ENCODE measurements around the gene RALGAPA2.

Gene RALGAPA2

DNA sequence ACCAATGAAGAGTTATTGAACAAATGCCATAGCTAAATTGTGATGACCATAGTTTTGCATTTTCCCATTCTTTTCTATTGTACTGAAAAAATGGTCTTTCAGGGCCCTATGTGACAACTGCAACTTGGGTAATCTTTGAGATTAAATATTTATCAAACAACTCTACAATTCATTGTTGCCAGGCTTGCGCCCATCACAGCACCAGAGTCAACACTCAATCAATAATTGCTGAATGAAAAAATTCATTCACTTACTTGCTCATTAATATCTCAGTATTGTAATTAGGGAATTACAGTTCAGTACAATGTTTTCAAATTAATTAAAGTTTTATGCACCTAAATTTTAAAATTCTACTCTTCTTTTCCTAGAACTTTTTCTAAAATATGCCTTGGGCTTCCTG is 7.7 kb upstream of the RALGAPA2 start:
- DNase-seq: no peak

DNA sequence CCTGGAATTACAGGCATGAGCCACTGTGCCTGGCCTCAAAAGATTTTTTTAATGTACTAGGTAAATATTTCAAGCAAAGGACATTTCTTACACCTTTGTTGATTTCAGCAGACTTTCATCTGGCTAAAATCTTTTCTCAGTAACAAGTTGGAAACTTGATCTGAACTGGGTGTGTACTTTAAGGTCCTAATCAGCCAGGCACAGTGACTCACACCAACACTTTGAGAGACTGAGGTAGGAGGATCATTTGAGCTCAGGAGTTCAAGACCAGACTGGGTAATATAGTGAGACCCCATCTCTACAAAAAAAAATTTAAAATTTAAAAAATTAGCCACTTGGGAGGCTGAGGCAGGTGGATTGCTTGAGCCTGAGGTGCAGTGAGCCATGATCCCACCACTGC is 7.0 kb upstream of the RALGAPA2 start:
- DNase-seq: no peak

GRCh38 chr20:20713244-20713765 is 861 bp upstream of the RALGAPA2 start:
- no peak for DNase-seq

DNA sequence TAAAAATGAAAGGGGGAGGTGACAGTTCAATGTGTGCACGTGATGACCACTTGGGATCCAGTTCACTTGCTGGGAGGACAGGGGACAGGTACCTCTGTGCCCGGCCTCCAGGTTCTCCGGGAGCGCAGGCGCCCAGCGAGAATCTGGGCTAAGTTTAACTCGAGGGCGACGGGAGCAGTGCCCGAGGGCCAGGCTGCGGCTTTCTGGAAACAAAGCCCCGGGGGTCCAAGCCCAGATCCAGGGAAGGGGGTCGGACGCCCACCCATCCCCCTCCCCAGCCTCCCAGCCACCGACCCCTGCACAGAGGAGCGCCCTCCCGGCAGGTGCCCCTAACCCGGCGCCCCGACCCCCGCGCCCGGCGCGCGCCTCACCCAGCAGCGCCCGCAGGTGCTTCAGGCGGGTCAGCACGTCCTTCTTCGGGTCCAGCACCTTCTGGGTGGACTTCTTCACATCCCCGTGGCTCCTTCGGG is 405 bp downstream of the RALGAPA2 start:
- DNase-seq: no peak

- no peak for DNase-seq
Measured at GRCh38 chr20:20711413-20711812, 1.0 kb downstream of the RALGAPA2 start.

DNA sequence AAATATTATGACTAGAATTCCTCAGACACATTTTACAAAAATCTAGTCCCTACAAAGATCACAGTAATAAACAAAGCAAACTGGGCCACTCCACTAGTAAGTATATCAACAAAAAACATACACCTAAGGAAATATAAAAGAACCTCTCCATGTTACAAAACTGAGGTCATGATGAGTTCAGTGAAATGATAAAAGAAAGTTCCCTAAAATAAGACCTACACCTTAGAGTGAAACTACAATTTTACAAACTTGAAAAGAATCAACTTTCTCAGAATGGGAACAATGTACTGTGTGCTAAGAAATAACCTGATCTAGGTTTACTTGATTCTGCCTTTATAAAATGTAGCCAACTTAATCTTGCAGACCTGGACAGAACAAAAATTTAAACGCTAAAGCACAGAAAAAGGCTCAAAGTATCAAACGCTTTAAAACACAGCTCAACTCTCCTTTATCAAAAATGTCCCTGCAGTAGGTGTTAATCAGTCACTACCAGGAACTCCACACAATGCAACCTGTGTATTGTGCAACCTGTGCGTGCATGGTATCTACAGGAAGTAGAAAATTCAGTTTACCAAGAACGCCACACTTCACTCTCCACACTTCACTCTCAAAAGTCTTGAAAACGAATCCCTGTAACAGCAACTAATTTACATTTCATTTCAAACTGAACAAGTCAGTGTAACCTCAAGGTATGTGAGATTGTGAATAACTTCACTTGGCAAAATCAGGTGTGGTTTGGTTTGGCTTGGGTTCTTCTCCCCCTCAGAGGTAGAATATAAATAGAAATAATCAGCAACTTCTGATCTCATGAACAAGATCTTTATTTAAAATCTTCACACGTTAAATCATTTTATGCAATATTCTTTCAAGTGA is 1.8 kb downstream of the RALGAPA2 start:
- DNase-seq: no peak

GRCh38 chr20:20709887-20710286 is 2.6 kb downstream of the RALGAPA2 start:
- DNase-seq: no peak

DNA sequence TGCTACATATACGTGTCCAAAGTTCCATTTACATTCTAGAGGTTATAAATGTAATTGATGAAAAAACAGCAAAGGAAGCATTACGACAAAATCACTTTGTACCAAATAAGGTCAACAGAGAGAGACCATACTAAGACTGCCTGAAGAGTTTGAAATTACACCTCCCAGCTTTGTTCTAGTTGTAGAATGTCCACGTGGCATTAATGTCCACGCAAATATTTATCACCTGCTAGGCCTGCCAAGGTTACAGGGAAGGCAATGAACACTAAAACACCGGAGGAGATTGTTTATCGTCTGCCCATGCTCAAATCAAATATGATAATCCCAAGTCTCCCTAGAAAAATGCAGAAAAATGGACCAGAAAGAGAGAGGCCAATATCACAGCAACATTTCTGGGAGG is 6.2 kb downstream of the RALGAPA2 start:
- no peak for DNase-seq

GRCh38 chr20:20702330-20703245 is 9.9 kb downstream of the RALGAPA2 start:
- no peak for DNase-seq

DNA sequence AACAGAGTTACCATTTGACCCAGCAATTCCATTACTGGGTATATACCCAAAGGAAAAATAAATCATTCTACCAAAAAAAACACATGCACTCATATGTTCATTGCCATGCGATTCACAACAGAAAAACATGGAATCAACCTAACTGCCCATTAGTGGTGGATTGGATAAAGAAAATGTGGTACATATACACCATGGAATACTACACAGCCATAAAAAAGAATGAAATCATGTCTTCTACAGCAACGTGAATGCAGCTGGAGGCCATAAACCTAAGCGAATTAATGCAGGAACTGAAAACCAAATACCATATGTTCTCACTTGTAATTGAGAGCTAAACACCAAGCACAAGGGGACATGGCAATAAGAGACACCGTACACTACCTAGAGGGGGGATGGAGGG is 12.5 kb downstream of the RALGAPA2 start:
- no peak for DNase-seq

DNA sequence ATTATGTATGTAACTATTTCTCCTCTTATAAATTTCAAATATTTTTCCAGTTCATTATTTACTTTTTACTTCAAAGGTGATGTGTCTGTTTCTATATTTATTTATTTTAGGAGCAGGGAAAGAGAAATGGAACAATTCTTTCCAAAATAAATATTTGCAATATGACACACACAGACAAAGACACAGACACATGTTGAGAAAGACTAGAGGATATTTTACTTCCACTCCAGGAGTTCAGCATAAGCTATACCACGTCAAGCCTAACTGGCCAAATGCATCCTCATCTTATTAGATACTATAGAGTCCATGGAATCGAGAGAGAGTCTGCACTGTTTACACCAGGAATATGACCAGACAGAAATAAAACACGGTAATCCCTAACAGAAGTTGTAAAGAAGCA is 13.3 kb downstream of the RALGAPA2 start:
- DNase-seq: no peak

DNA sequence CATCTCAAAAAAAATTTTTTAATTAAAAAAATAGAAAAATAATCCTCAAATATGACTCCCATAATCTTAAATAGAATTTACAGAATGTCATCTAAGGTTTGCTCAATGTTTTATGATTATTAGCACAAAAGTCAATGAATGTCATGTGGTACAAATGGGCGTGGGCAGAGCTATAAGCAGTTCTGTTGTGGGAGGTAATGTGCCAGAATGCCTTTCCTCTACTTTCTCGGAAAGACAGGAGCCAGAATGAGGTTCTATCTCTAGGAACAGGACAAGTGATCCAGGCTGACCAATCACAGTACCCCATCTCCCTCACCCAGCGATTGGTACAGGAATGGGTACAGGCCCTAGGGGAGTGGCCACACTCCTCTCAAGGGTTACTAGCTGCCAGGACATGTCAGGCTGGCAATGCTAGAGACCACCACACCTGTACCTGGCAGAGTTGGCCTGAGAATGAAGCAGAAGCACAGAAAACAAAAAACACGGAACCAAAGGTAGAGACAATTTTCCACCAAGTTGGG is 15.1 kb downstream of the RALGAPA2 start:
- DNase-seq: no peak

GRCh38 chr20:20695250-20695816 is 17.1 kb downstream of the RALGAPA2 start:
- no peak for DNase-seq

DNA sequence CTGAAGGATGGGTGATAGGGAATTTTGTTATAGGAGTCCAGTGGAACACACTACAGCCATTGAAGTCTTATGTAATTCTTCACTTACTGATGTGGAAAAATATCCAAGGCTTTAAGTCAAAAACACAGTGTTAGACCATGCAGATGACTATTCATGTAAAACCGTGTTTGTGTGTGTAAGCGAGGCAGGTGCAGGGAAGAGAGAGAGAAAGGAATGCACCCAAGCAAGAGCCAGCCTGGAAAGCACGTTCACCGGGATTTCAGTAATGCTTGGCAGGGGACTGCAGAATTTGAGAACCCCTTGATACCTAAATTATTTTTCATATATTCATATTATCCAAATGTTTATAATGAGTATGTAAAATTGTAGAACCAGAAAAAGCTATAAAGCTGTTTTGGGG is 17.9 kb downstream of the RALGAPA2 start:
- no peak for DNase-seq

GRCh38 chr20:20692587-20692986 is 19.9 kb downstream of the RALGAPA2 start:
- DNase-seq: no peak

GRCh38 chr20:20691477-20692235 is 20.8 kb downstream of the RALGAPA2 start:
- DNase-seq: no peak

GRCh38 chr20:20690676-20691476 is 21.6 kb downstream of the RALGAPA2 start:
- DNase-seq: no peak

DNA sequence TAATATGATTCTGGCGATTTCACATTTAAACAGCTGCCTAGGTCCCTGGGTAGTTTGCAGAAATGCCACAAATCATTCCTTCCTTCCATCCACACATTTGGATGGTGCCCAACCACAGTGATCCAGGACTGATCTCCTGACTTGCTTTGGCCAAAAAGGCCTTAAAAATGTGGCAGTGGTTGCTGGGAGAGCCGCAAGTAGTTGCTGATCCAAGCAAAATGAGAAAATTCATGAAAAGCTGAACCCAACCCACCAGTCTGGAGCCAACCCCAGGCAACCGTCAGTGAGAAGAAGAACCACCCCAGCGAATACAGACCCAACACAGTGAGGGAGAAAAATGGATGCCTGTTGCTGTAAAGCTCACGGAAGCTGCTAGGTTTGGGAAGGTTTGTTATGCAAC is 25.1 kb downstream of the RALGAPA2 start:
- DNase-seq: no peak

DNA sequence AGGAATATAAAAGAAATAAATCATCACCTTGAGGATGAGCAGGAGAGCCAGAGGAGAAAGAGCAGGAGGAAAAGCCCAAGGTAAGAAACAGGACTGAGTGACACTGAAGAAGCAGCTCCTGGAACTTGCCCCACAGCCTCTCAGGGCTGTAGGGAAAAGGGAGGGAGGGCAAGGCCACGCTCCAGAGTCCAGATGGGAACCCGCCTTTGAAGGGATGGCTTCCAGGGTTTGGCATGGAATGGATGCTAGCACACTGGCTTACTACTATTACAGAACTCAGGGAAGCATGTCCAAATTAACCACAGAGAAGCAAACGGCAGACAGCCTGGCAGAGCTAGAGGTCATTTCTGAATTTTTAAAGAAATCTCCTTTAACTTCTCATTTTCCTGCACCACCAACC is 26.8 kb downstream of the RALGAPA2 start:
- DNase-seq: no peak

DNA sequence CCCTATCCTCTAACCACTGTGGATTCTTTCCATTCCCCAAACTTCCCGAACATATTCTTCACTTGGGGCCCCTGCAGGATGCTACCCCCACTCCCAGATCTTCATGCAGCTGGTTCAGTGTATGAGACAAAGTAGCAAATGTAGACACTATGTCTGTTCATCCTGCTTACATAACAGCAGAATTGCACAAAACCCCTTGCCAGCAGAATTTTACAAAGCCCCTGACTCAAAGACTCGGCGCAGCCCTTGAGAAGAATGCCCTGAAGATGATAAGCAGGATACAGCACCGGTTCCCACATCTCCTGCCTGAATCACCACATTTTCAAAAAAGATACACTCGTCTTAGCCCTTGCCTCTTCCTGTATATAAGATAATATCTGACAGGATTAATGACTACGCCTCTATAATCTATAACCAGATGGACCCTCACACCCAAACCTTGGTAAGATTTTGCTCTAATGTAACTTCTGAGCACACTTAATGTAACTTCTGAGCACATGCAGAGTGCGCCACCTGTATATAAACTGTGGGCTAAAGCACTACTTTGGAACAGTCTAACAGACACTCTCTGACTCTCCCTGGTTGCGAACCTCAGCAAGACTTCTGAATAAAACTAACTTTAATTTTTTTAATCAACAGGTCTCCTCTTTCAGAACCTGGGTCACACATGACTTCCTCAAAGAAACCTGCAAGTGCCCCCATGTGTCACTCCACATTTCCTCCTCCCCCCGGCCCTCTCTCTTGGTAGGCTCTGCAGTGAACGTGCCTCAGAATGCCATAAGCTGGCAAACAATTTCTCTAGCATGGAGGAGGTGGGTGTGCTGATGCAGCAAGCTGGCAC is 28.7 kb downstream of the RALGAPA2 start:
- no peak for DNase-seq
